Measurements from ENCODE around the gene AHNAK2.
"Not testable (repeated sequence)": the region's sequence is repeated elsewhere in the genome, so short reads cannot be mapped to it uniquely, and the experiment has no call there.

- not testable (repeated sequence) for TF ChIP-seq PHF20 (CRISPR knock-in tag; IDR thresholded peaks at IDR 0.05); ZNF563 (CRISPR knock-in tag; IDR thresholded peaks at IDR 0.05); RFX5 (IDR thresholded peaks at IDR 0.05; ENCODE audit: low read depth, low read length); HDAC2 (CRISPR knock-in tag; IDR thresholded peaks at IDR 0.05)
Observed at GRCh38 chr14:104943216-104944015, 34.8 kb downstream of the AHNAK2 start.
